ENCODE measurements around the gene AK5. TPM values are rescaled to one million over a fixed set of nuclear protein-coding genes. Genes with fewer than 3 reads are reported as not detected.

Gene AK5, protein sequence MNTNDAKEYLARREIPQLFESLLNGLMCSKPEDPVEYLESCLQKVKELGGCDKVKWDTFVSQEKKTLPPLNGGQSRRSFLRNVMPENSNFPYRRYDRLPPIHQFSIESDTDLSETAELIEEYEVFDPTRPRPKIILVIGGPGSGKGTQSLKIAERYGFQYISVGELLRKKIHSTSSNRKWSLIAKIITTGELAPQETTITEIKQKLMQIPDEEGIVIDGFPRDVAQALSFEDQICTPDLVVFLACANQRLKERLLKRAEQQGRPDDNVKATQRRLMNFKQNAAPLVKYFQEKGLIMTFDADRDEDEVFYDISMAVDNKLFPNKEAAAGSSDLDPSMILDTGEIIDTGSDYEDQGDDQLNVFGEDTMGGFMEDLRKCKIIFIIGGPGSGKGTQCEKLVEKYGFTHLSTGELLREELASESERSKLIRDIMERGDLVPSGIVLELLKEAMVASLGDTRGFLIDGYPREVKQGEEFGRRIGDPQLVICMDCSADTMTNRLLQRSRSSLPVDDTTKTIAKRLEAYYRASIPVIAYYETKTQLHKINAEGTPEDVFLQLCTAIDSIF
- total RNA-seq, result 3.4 and 14.7 TPM in 2 replicates

DNA sequence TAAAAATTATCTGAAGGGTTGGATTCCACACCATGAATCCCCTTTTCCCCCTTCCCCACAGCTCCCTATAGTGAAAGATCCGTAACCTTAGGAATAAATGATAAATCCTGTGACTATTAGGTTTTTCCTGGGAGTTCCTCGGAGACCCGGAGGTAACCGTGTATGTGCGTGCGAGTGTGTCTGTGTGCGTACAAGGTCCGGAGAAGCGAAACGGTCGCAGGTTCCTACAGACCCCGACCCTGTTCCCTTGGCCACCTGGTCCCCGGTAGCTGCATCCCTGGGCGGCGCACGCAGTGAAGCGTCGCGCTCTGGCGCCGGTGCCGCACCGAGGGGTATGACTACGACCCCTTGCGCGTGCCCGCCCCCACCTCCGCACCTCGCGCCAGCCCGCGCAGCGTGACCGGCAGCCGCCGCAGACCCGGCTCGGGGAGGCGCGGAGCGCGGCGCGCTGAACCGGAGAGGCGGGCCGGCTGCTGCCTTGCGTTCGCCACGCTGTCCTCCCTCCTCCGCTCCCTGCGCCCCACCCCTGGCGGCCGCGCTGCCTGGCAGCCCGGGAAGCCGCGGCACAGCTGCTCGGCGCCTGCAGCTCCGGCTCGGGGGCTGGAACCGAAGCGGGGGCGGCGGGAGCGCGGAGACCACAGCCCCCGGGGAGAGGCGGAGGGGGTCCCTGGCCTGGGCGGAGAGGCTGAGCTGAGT, at the start of gene AK5:
Gene AK5 (plus strand): TSS at position 529 of the 696 bp plus-strand sequence. CDS start 295 bp downstream, outside the sequence.

Other genes with a start within 250 kb of the AK5 start
- 22.9 and 31.3 TPM in 2 replicates for gene PIGK, start 62.6 kb upstream of the AK5 start, total RNA-seq

All from epithelial cell of alveolus of lung (primary cell).